Gastrocnemius medialis (tissue), 4 donors: ENCODE measurements around the gene JAK3. TPM values are rescaled to one million over a fixed set of nuclear protein-coding genes. Genes with fewer than 3 reads are reported as not detected.
"Not testable (repeated sequence)": the region's sequence is repeated elsewhere in the genome, so short reads cannot be mapped to it uniquely, and the experiment has no call there.

Source experiments
- ATAC-seq, 2 donors: fragments of 150-250 bp; one replicate each; pipeline ENCODE4 v1.9.1; 2016
- DNase-seq, 2 donors: peaks; one replicate each; pipeline ENCODE4 v3.0.0-alpha.2; 2019
- H3K27ac ChIP-seq, 4 donors: fragments of 200-600 bp; sonication (generic); 1 replicate in 1 of 4; 2 replicates in 3 of 4; pipeline ENCODE4 v1.5.1; 2016 to 2018; ENCODE audit warnings: mild to moderate bottlenecking in 2 of 4, moderate library complexity in 1 of 4
- H3K27me3 ChIP-seq, 3 donors: fragments of 200-600 bp; sonication (generic) in 2 of 3; 1 replicate in 1 of 3; 2 replicates in 2 of 3; pipeline versions ENCODE4 v1.5.1 to v1.6.0; 2016 to 2019; ENCODE audit warnings: mild to moderate bottlenecking in 1 of 3, moderate library complexity in 1 of 3
- H3K36me3 ChIP-seq, 2 donors: fragments of 200-600 bp; sonication (generic) in 1 of 2; one replicate each; pipeline ENCODE4 v1.5.1; 2017 to 2018
- H3K4me1 ChIP-seq, 2 donors: fragments of 200-600 bp; sonication (generic) in 1 of 2; one replicate each; pipeline ENCODE4 v1.5.1; 2016 to 2017; ENCODE audit warnings: mild to moderate bottlenecking in 2 of 2
- H3K4me3 ChIP-seq, 4 donors: fragments of 200-600 bp; sonication (generic) in 3 of 4; 1 replicate in 1 of 4; 2 replicates in 3 of 4; pipeline ENCODE4 v1.5.1; 2016 to 2019; ENCODE audit warnings: mild to moderate bottlenecking in 2 of 4
- H3K9me3 ChIP-seq, 3 donors: fragments of 200-600 bp; sonication (generic) in 2 of 3; 1 replicate in 1 of 3; 2 replicates in 2 of 3; pipeline ENCODE4 v1.5.1; 2016 to 2019
- CTCF ChIP-seq, 5 experiments: fragments of 450-650 bp in 3 of 5; fragments of 200-600 bp in 2 of 5; sonication (generic) in 2 of 5; IDR thresholded peaks in 4 of 5; conservative IDR thresholded peaks in 1 of 5; 1 replicate in 4 of 5; 2 replicates in 1 of 5; pipeline ENCODE4 v1.5.1; 2016 to 2019; ENCODE audit warnings: antibody characterized with exemption in 5 of 5, mild to moderate bottlenecking in 3 of 5, moderate library complexity in 3 of 5
- POLR2A ChIP-seq, 2 donors: fragments of 450-650 bp; IDR thresholded peaks; one replicate each; pipeline ENCODE4 v1.6.1; 2017; ENCODE audit warnings: antibody characterized with exemption in 2 of 2, mild to moderate bottlenecking in 2 of 2, moderate library complexity in 2 of 2
- in situ Hi-C, 4 donors: fragments of 200-750 bp; cut with MboI; loops; one replicate each; pipeline versions ENCODE4 v1.15.0 to v1.8.0; 2017; ENCODE audit warnings: low sequenced_read_pairs in 4 of 4
- intact Hi-C: fragments of 100-400 bp; cut with DNase I; formaldehyde crosslinking; loops from one replicate; pipeline ENCODE4 v1.15.1; 2023; ENCODE audit warnings: low total_unique reads
- total RNA-seq, 4 donors: library from RNA; depleted of rRNA; stranded (reverse); fragments of >200 nt; gene quantifications; one replicate each; pipeline versions ENCODE4 v1.1.0 to v1.2.3, GENCODE V29; 2016

The JAK3 gene
- total RNA-seq, 4 donors from 2014 or later: 0.55 to 1.6 (median 1.2) TPM

- no peaks in the 10 kb centered on the region for H3K4me1 ChIP-seq
- no peak for DNase-seq
- ATAC-seq: no peak
- TF ChIP-seq POLR2A (IDR thresholded peaks at IDR 0.05) (no peak), CTCF (IDR thresholded peaks at IDR 0.05 in 4 of 5, conservative IDR thresholded peaks at IDR 0.05 in 1 of 5) (peak; percentile 24 to 62 (median 59))
- no peaks in the 10 kb centered on the region for H3K9me3 ChIP-seq
- H3K4me3 ChIP-seq: no peak overlapping the region
- peaks cover 6 to 13% (median 8%) of the 10 kb centered on the region in 3 donors for H3K27me3 ChIP-seq
- intact Hi-C loops: no loop called here
- in situ Hi-C loops: no loop called here
- no peaks in the 10 kb centered on the region for H3K36me3 ChIP-seq
- no peak overlapping the region for H3K27ac ChIP-seq
Measured at GRCh38 chr19:17784201-17785008, 63.4 kb downstream of the JAK3 start.

GRCh38 chr19:17783721-17784120 is 64.1 kb downstream of the JAK3 start:
- H3K4me1 ChIP-seq, in situ Hi-C loops, H3K36me3 ChIP-seq, intact Hi-C loops, H3K9me3 ChIP-seq, ATAC-seq, H3K4me3 ChIP-seq, DNase-seq, H3K27ac ChIP-seq: not testable (repeated sequence)
- H3K27me3 ChIP-seq: peaks cover 7 to 16% (median 8%) of the 10 kb centered on the region in 3 donors

- Histone ChIP-seq H3K27me3 (peaks cover 16 to 28% (median 23%) of the 10 kb centered on the region in 3 donors), H3K27ac (no peak overlapping the region), H3K4me1 (no peaks in the 10 kb centered on the region), H3K4me3 (no peak overlapping the region), H3K36me3 (no peaks in the 10 kb centered on the region), H3K9me3 (no peaks in the 10 kb centered on the region)
- no peak for ATAC-seq
- in situ Hi-C loops: no loop called here
- intact Hi-C loops: no loop called here
- TF ChIP-seq POLR2A (IDR thresholded peaks at IDR 0.05) (no peak), CTCF (IDR thresholded peaks at IDR 0.05 in 4 of 5, conservative IDR thresholded peaks at IDR 0.05 in 1 of 5) (no peak)
- DNase-seq: no peak
Measured at GRCh38 chr19:17780781-17781180, 67.0 kb downstream of the JAK3 start.

- no peak overlapping the region for H3K4me3 ChIP-seq
- H3K27me3 ChIP-seq: peaks cover 21 to 32% (median 27%) of the 10 kb centered on the region in 3 donors
- no peaks in the 10 kb centered on the region for H3K4me1 ChIP-seq
- TF ChIP-seq POLR2A (IDR thresholded peaks at IDR 0.05) (no peak), CTCF (IDR thresholded peaks at IDR 0.05 in 4 of 5, conservative IDR thresholded peaks at IDR 0.05 in 1 of 5) (no peak)
- intact Hi-C loops: no loop called here
- no peaks in the 10 kb centered on the region for H3K9me3 ChIP-seq
- DNase-seq (peak in 1 of 2 donors; percentile 27), ATAC-seq (no peak)
- no peaks in the 10 kb centered on the region for H3K36me3 ChIP-seq
- in situ Hi-C loops: no loop called here
- no peak overlapping the region for H3K27ac ChIP-seq
Measured at GRCh38 chr19:17778968-17779929, 68.5 kb downstream of the JAK3 start.
